Retinal pigment epithelial cell (primary cell): ENCODE data around the gene PLIN3.
"Not testable (repeated sequence)": the region's sequence is repeated elsewhere in the genome, so short reads cannot be mapped to it uniquely, and the experiment has no call there.

Source experiments
- DNase-seq: peaks from one replicate; pipeline ENCODE4 v3.0.0-alpha.2; 2010; ENCODE audit warnings: low read depth
- H3K4me3 ChIP-seq: 2 replicates; pipeline ENCODE4 v1.5.1; 2011; ENCODE audit warnings: mild to moderate bottlenecking, low read length, control low read depth, moderate library complexity
- TF ChIP-seq, protein P1 (sequence below): conservative IDR thresholded peaks from 2 replicates; pipeline ENCODE4 v1.5.1; 2011; ENCODE audit warnings: low read depth, low read length, control low read depth, inconsistent platforms

PLIN3 gene

GRCh38 chr19:4807188-4807587 is 60.3 kb downstream of the PLIN3 start:
- no peak for DNase-seq
- TF ChIP-seq, protein P1, sequence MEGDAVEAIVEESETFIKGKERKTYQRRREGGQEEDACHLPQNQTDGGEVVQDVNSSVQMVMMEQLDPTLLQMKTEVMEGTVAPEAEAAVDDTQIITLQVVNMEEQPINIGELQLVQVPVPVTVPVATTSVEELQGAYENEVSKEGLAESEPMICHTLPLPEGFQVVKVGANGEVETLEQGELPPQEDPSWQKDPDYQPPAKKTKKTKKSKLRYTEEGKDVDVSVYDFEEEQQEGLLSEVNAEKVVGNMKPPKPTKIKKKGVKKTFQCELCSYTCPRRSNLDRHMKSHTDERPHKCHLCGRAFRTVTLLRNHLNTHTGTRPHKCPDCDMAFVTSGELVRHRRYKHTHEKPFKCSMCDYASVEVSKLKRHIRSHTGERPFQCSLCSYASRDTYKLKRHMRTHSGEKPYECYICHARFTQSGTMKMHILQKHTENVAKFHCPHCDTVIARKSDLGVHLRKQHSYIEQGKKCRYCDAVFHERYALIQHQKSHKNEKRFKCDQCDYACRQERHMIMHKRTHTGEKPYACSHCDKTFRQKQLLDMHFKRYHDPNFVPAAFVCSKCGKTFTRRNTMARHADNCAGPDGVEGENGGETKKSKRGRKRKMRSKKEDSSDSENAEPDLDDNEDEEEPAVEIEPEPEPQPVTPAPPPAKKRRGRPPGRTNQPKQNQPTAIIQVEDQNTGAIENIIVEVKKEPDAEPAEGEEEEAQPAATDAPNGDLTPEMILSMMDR, result no peak
- no peak overlapping the region for H3K4me3 ChIP-seq

- DNase-seq, result no peak
- no peak overlapping the region for H3K4me3 ChIP-seq
- TF ChIP-seq, protein P1, result no peak
Measured at GRCh38 chr19:4806384-4806783, 61.1 kb downstream of the PLIN3 start.

GRCh38 chr19:4805140-4805539 is 62.3 kb downstream of the PLIN3 start:
- H3K4me3 ChIP-seq, DNase-seq: not testable (repeated sequence)

GRCh38 chr19:4803736-4804695 is 63.5 kb downstream of the PLIN3 start:
- TF ChIP-seq, protein P1, result peak; percentile 83
- no peak overlapping the region for H3K4me3 ChIP-seq
- DNase-seq, result no peak

GRCh38 chr19:4802711-4803110 is 64.8 kb downstream of the PLIN3 start:
- no peak overlapping the region for H3K4me3 ChIP-seq
- TF ChIP-seq, protein P1, result no peak
- no peak for DNase-seq

GRCh38 chr19:4801085-4801619 is 66.3 kb downstream of the PLIN3 start:
- TF ChIP-seq, protein P1, result no peak
- DNase-seq, result no peak
- H3K4me3 ChIP-seq, result no peak overlapping the region

GRCh38 chr19:4800591-4801081 is 66.8 kb downstream of the PLIN3 start:
- no peak for DNase-seq
- no peak overlapping the region for H3K4me3 ChIP-seq
- TF ChIP-seq, protein P1, result no peak
